ELF-1 (cell line): ENCODE results near the gene VWA5B1.

Source experiments
- DNase-seq: peaks from one replicate; pipeline ENCODE4 v3.0.0-alpha.2; 2016; ENCODE audit warnings: low read depth, low spot score

Gene VWA5B1

GRCh38 chr1:20322825-20323612 is 32.3 kb downstream of the VWA5B1 start:
- no peak for DNase-seq

- no peak for DNase-seq
These were observed 32.9 kb downstream of the VWA5B1 start for GRCh38 chr1:20323613-20323920.

- DNase-seq = no peak
These were observed 34.2 kb downstream of the VWA5B1 start for GRCh38 chr1:20324704-20325406.

GRCh38 chr1:20325407-20325843 is 34.8 kb downstream of the VWA5B1 start:
- no peak for DNase-seq

- no peak for DNase-seq
These were observed 35.3 kb downstream of the VWA5B1 start for GRCh38 chr1:20325844-20326420.

GRCh38 chr1:20327467-20327866 is 36.8 kb downstream of the VWA5B1 start:
- DNase-seq = no peak

GRCh38 chr1:20328201-20328600 is 37.5 kb downstream of the VWA5B1 start:
- no peak for DNase-seq

- no peak for DNase-seq
These were observed 39.3 kb downstream of the VWA5B1 start for GRCh38 chr1:20329793-20330542.

- DNase-seq = no peak
These were observed 43.4 kb downstream of the VWA5B1 start for GRCh38 chr1:20334103-20334502.

- no peak for DNase-seq
These were observed 45.5 kb downstream of the VWA5B1 start for GRCh38 chr1:20336105-20336605.

GRCh38 chr1:20337581-20337980 is 46.9 kb downstream of the VWA5B1 start:
- DNase-seq = no peak

- no peak for DNase-seq
These were observed 49.3 kb downstream of the VWA5B1 start for GRCh38 chr1:20339811-20340457.

- no peak for DNase-seq
These were observed 51.8 kb downstream of the VWA5B1 start for GRCh38 chr1:20342294-20343148.

GRCh38 chr1:20343149-20343937 is 52.7 kb downstream of the VWA5B1 start:
- peak; percentile 42 for DNase-seq

- DNase-seq = no peak
These were observed 53.2 kb downstream of the VWA5B1 start for GRCh38 chr1:20343938-20344302.

GRCh38 chr1:20344738-20345137 is 54.1 kb downstream of the VWA5B1 start:
- DNase-seq = no peak

- DNase-seq = no peak
These were observed 54.7 kb downstream of the VWA5B1 start for GRCh38 chr1:20345419-20345818.

GRCh38 chr1:20346433-20346832 is 55.8 kb downstream of the VWA5B1 start:
- DNase-seq = no peak

- no peak for DNase-seq
These were observed 57.0 kb downstream of the VWA5B1 start for GRCh38 chr1:20347699-20348098.
